HG03025 (cell line): ENCODE results near the gene NFATC2.

Experiments
- ATAC-seq: cut with Tn5 transposase; IDR thresholded peaks from one replicate; pipeline ENCODE4 v1.9.1; 2021; ENCODE audit warnings: mild to moderate bottlenecking, moderate library complexity; ENCODE audit not compliant: unreplicated experiment, low FRiP score

NFATC2 gene

GRCh38 chr20:51438136-51438535 is 104.4 kb downstream of the NFATC2 start:
- no peak for ATAC-seq

GRCh38 chr20:51437182-51437924 is 105.2 kb downstream of the NFATC2 start:
- no peak for ATAC-seq

- ATAC-seq, result no peak
Measured at GRCh38 chr20:51434580-51435247, 107.8 kb downstream of the NFATC2 start.

GRCh38 chr20:51434026-51434425 is 108.5 kb downstream of the NFATC2 start:
- no peak for ATAC-seq

GRCh38 chr20:51432875-51433274 is 109.6 kb downstream of the NFATC2 start:
- ATAC-seq, result no peak

GRCh38 chr20:51432251-51432784 is 110.2 kb downstream of the NFATC2 start:
- ATAC-seq, result no peak

GRCh38 chr20:51431321-51431720 is 111.2 kb downstream of the NFATC2 start:
- ATAC-seq, result no peak

- no peak for ATAC-seq
Measured at GRCh38 chr20:51430198-51430950, 112.1 kb downstream of the NFATC2 start.

GRCh38 chr20:51429696-51430095 is 112.8 kb downstream of the NFATC2 start:
- ATAC-seq, result no peak

GRCh38 chr20:51429144-51429482 is 113.4 kb downstream of the NFATC2 start:
- no peak for ATAC-seq

- no peak for ATAC-seq
Measured at GRCh38 chr20:51428401-51429143, 113.9 kb downstream of the NFATC2 start.

GRCh38 chr20:51427651-51428291 is 114.7 kb downstream of the NFATC2 start:
- no peak for ATAC-seq

- no peak for ATAC-seq
Measured at GRCh38 chr20:51426718-51427650, 115.5 kb downstream of the NFATC2 start.

- no peak for ATAC-seq
Measured at GRCh38 chr20:51425347-51426106, 117.0 kb downstream of the NFATC2 start.

GRCh38 chr20:51424270-51425117 is 118.0 kb downstream of the NFATC2 start:
- no peak for ATAC-seq

- ATAC-seq, result no peak
Measured at GRCh38 chr20:51423810-51424209, 118.7 kb downstream of the NFATC2 start.

GRCh38 chr20:51423290-51423667 is 119.2 kb downstream of the NFATC2 start:
- no peak for ATAC-seq
